ENCODE data around the gene FNTB. TPM values are rescaled to one million over a fixed set of nuclear protein-coding genes. Genes with fewer than 3 reads are reported as not detected.

The FNTB gene
- total RNA-seq, 1 experiment from 2014 or later = 28.1 TPM

DNA sequence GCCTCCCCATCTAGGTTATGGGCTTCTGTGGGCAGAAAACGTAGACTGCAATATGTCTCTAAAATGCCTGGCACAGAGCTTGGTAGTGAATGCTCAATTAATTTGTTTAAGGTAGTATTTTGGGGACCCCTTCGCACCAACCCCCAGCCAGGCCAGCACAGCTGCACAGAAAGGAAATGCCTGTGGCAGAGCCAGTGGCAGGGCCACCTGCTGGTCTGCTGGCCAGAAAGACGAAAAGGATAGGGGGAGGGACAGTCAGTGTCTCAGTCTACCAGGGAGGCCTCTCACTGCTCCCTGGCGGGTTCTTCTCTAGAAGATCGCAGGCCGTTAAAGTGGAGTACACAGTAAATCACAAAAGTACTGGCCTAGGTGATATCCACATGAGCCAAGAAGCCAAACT lies 18.0 kb upstream of the FNTB start:
- Histone ChIP-seq H3K36me3 (ENCODE audit: low read depth, low read length) (no peaks in the 10 kb centered on the region), H3K4me1 (ENCODE audit: insufficient read depth, low read length) (peaks cover 29% of the 10 kb centered on the region), H3K4me2 (ENCODE audit: low read length) (no peak overlapping the region), H3K79me2 (ENCODE audit: low read length) (no peaks in the 10 kb centered on the region), H3F3A (ENCODE audit: low read length, unreplicated experiment) (no peaks in the 10 kb centered on the region), H3K27me3 (ENCODE audit: low read length) (no peaks in the 10 kb centered on the region), H2AFZ (ENCODE audit: low read length) (no peak overlapping the region), H3K9me2 (replicated peaks; ENCODE audit: low read length) (no peaks in the 10 kb centered on the region), H3K9ac (ENCODE audit: low read length) (no peak overlapping the region), H3K9me3 (ENCODE audit: low read length) (no peaks in the 10 kb centered on the region), H3K4me3 (ENCODE audit: low read length) (no peak overlapping the region), H4K20me1 (ENCODE audit: low read length) (no peaks in the 10 kb centered on the region), H3K27ac (ENCODE audit: low read length) (no peak overlapping the region)
- no peak for DNase-seq
- intact Hi-C loops (cut with micrococcal nuclease) = no loop called here
- no TSS peak for BruUV-seq (replicated peaks)
- ChIA-PET POLR2A (ENCODE audit: unreplicated experiment) (interaction anchor here (0.5 to 0.7 kb wide), 2 partner anchors 29 to 43 kb away, joined by 3 to 14 read pairs; no protein-coding TSS in a partner anchor), CTCF (interaction anchor here (0.6 to 0.7 kb wide), 2 partner anchors 82 to 172 kb away, joined by 3 read pairs; no protein-coding TSS in a partner anchor)
- TF ChIP-seq EZH2phosphoT487 (IDR thresholded peaks at IDR 0.05; ENCODE audit: borderline replicate concordance, low read length) (no peak), EZH2 (IDR thresholded peaks at IDR 0.05; ENCODE audit: low read length, unreplicated experiment) (no peak)
- TF ChIP-seq, protein P1, sequence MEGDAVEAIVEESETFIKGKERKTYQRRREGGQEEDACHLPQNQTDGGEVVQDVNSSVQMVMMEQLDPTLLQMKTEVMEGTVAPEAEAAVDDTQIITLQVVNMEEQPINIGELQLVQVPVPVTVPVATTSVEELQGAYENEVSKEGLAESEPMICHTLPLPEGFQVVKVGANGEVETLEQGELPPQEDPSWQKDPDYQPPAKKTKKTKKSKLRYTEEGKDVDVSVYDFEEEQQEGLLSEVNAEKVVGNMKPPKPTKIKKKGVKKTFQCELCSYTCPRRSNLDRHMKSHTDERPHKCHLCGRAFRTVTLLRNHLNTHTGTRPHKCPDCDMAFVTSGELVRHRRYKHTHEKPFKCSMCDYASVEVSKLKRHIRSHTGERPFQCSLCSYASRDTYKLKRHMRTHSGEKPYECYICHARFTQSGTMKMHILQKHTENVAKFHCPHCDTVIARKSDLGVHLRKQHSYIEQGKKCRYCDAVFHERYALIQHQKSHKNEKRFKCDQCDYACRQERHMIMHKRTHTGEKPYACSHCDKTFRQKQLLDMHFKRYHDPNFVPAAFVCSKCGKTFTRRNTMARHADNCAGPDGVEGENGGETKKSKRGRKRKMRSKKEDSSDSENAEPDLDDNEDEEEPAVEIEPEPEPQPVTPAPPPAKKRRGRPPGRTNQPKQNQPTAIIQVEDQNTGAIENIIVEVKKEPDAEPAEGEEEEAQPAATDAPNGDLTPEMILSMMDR (conservative IDR thresholded peaks at IDR 0.05; ENCODE audit: low read depth, low read length) = no peak
- no peak for ATAC-seq

DNA sequence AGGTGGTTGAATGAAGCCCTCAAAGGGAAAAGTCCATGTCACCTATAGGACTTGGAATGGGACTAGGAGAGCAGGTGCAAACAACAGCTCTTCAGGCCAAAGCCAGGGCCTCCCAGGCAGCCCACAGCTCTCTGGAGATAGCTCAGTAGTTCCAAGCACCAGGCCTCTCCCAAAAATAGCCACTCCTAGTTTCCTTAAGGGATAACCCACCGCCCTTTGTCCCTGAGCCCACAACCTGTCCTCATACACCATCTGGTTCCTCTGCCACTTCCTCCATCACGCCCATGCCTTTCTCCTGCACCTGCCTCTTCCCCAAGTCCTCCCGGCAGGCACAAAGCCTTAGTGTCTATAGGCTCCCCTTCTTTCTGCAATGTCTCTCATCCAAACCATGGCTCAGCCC lies 16.7 kb upstream of the FNTB start:
- Histone ChIP-seq H3K79me2 (ENCODE audit: low read length) (no peaks in the 10 kb centered on the region), H3K9ac (ENCODE audit: low read length) (no peak overlapping the region)

More for the DNA sequence above, 16.7 kb upstream of the FNTB start:
- Histone ChIP-seq H3K27ac (ENCODE audit: low read length) (no peak overlapping the region), H3K4me1 (ENCODE audit: insufficient read depth, low read length) (peaks cover 29% of the 10 kb centered on the region), H3F3A (ENCODE audit: low read length, unreplicated experiment) (no peaks in the 10 kb centered on the region), H3K9me3 (ENCODE audit: low read length) (no peaks in the 10 kb centered on the region), H3K4me2 (ENCODE audit: low read length) (peak overlapping the region; percentile 94; the same call in 1 of the 2 replicates), H3K4me3 (ENCODE audit: low read length) (no peak overlapping the region), H3K27me3 (ENCODE audit: low read length) (no peaks in the 10 kb centered on the region), H3K36me3 (ENCODE audit: low read depth, low read length) (no peaks in the 10 kb centered on the region), H2AFZ (ENCODE audit: low read length) (no peak overlapping the region), H4K20me1 (ENCODE audit: low read length) (no peaks in the 10 kb centered on the region), H3K9me2 (replicated peaks; ENCODE audit: low read length) (no peaks in the 10 kb centered on the region)
- BruUV-seq (replicated peaks) = no TSS peak
- DNase-seq (no peak), ATAC-seq (no peak)
- ChIA-PET POLR2A (ENCODE audit: unreplicated experiment) (no interaction called here), CTCF (interaction anchor here (0.7 kb wide), 1 partner anchor 17 kb away, joined by 3 read pairs; the partner anchor contains the start of gene FNTB)
- intact Hi-C loops (cut with micrococcal nuclease) = no loop called here
- TF ChIP-seq EZH2 (IDR thresholded peaks at IDR 0.05; ENCODE audit: low read length, unreplicated experiment) (no peak), EZH2phosphoT487 (IDR thresholded peaks at IDR 0.05; ENCODE audit: borderline replicate concordance, low read length) (no peak)
- TF ChIP-seq, protein P1 (conservative IDR thresholded peaks at IDR 0.05; ENCODE audit: low read depth, low read length) = no peak

Data from PC-3 (cell line).